ENCODE data around the gene FAAP20.

DNA sequence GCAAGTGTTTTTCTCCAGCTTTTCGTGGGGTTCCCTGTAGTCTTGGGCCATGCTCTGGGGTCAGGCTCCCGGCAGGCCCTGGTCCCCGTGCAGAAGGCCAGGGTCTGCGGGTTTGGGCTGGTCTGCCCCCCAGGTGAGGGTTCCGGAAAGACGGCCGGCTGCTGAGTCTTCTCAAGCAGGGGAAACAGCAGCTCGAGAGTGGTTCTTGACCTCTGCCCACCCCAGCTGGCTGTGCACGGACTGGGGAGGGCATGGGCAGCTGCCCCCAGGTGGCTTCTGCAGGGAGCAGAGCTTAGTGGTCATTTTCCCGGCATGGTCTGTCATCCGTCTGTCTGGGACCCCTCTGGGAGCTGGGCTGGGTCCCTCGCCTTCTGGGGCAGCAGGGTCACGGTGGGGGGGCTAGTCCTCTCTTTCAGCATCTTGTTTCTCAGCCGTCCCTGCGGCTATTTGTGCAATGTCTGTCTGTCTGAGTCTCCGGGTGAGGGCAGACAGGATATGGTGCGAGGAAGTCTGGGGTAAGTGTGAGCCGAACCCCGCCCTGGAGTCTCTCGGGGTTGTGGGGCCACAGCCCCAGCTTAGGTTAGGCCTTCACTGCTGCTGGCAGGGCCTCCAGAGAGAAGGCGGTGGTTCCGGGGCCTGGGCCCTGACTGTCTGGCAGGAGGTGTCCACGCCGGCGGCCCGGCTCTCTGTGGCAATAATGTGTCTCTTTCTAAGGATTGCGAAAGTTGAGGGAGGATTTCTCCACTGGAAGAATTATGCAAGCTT lies 39.6 kb upstream of the FAAP20 start:
- TF ChIP-seq, protein P1, sequence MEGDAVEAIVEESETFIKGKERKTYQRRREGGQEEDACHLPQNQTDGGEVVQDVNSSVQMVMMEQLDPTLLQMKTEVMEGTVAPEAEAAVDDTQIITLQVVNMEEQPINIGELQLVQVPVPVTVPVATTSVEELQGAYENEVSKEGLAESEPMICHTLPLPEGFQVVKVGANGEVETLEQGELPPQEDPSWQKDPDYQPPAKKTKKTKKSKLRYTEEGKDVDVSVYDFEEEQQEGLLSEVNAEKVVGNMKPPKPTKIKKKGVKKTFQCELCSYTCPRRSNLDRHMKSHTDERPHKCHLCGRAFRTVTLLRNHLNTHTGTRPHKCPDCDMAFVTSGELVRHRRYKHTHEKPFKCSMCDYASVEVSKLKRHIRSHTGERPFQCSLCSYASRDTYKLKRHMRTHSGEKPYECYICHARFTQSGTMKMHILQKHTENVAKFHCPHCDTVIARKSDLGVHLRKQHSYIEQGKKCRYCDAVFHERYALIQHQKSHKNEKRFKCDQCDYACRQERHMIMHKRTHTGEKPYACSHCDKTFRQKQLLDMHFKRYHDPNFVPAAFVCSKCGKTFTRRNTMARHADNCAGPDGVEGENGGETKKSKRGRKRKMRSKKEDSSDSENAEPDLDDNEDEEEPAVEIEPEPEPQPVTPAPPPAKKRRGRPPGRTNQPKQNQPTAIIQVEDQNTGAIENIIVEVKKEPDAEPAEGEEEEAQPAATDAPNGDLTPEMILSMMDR (IDR thresholded peaks at IDR 0.05; ENCODE audit: insufficient read depth, low read length, poor library complexity, severe bottlenecking): no peak
- no peak for TF ChIP-seq EZH2phosphoT487 (conservative IDR thresholded peaks at IDR 0.05; ENCODE audit: low read length)
